Mesothelial cell of epicardium (in vitro differentiated cells): ENCODE data around the gene SAMD13. TPM values are rescaled to one million over a fixed set of nuclear protein-coding genes. Genes with fewer than 3 reads are reported as not detected.

ENCODE experiments used
- DNase-seq, 2 experiments: peaks; one replicate each; pipeline ENCODE4 v3.0.0; 2021; ENCODE audit warnings: low spot score in 2 of 2; ENCODE audit not compliant: unreplicated experiment in 2 of 2
- H3K27ac Mint-ChIP-seq: 2 replicates; pipeline ENCODE4 v1.8.0; 2021; ENCODE audit warnings: mixed read lengths
- H3K27me3 Mint-ChIP-seq: 2 replicates; pipeline ENCODE4 v1.8.0; 2021; ENCODE audit warnings: low read depth, mixed read lengths
- H3K36me3 Mint-ChIP-seq: 2 replicates; pipeline ENCODE4 v1.8.0; 2021; ENCODE audit warnings: mixed read lengths
- H3K4me1 Mint-ChIP-seq: 2 replicates; pipeline ENCODE4 v1.8.0; 2021; ENCODE audit warnings: mixed read lengths
- H3K4me3 Mint-ChIP-seq: 2 replicates; pipeline ENCODE4 v1.8.0; 2021; ENCODE audit warnings: mild to moderate bottlenecking, moderate library complexity, mixed read lengths
- H3K9me3 Mint-ChIP-seq: 2 replicates; pipeline ENCODE4 v1.8.0; 2021; ENCODE audit warnings: mixed read lengths
- CTCF ChIP-seq: fragments of 200-600 bp; sonication (generic); IDR thresholded peaks from one replicate; pipeline ENCODE4 v1.5.0; 2021; ENCODE audit warnings: antibody characterized with exemption; ENCODE audit not compliant: unreplicated experiment
- total RNA-seq: library from RNA; stranded (reverse); gene quantifications from 3 replicates; pipeline ENCODE4 v1.2.1, GENCODE V29; 2021

SAMD13 gene
- total RNA-seq, 1 donor from 2014 or later = 3.6 TPM

- Mint-ChIP-seq H3K27me3 (no peaks in the 10 kb centered on the region), H3K4me1 (no peaks in the 10 kb centered on the region), H3K36me3 (no peaks in the 10 kb centered on the region), H3K27ac (no peak overlapping the region), H3K9me3 (no peaks in the 10 kb centered on the region), H3K4me3 (no peak overlapping the region)
- TF ChIP-seq CTCF = no peak
- DNase-seq = no peak
Measured at GRCh38 chr1:84257617-84258016, 43.9 kb upstream of the SAMD13 start.

- no peak for DNase-seq
- Mint-ChIP-seq H3K27ac (no peak overlapping the region), H3K27me3 (no peaks in the 10 kb centered on the region), H3K4me3 (no peak overlapping the region), H3K9me3 (no peaks in the 10 kb centered on the region), H3K4me1 (no peaks in the 10 kb centered on the region), H3K36me3 (no peaks in the 10 kb centered on the region)
- TF ChIP-seq CTCF = no peak
Measured at GRCh38 chr1:84259376-84259775, 42.1 kb upstream of the SAMD13 start.

- Mint-ChIP-seq H3K4me3 (no peak overlapping the region), H3K36me3 (no peaks in the 10 kb centered on the region), H3K27ac (no peak overlapping the region)
Measured at GRCh38 chr1:84259989-84260388, 41.5 kb upstream of the SAMD13 start.

GRCh38 chr1:84260852-84261518, 40.5 kb upstream of the SAMD13 start:
- Mint-ChIP-seq H3K4me1 (peaks cover 9% of the 10 kb centered on the region), H3K36me3 (no peaks in the 10 kb centered on the region), H3K27ac (no peak overlapping the region), H3K27me3 (no peaks in the 10 kb centered on the region), H3K4me3 (no peak overlapping the region), H3K9me3 (no peaks in the 10 kb centered on the region)
- no peak for DNase-seq
- TF ChIP-seq CTCF = no peak

More at GRCh38 chr1:84259989-84260388, 41.5 kb upstream of the SAMD13 start:
- Mint-ChIP-seq H3K27me3 (no peaks in the 10 kb centered on the region), H3K4me1 (peaks cover 2% of the 10 kb centered on the region), H3K9me3 (no peaks in the 10 kb centered on the region)
- no peak for TF ChIP-seq CTCF
- no peak for DNase-seq

GRCh38 chr1:84264961-84265360, 36.5 kb upstream of the SAMD13 start:
- peak overlapping the region; percentile 27 for H3K27ac Mint-ChIP-seq
- no peak for TF ChIP-seq CTCF
- H3K4me1 Mint-ChIP-seq = peaks cover 29% of the 10 kb centered on the region
- H3K4me3 Mint-ChIP-seq = no peak overlapping the region
- H3K9me3 Mint-ChIP-seq = no peaks in the 10 kb centered on the region
- H3K36me3 Mint-ChIP-seq = no peaks in the 10 kb centered on the region
- no peaks in the 10 kb centered on the region for H3K27me3 Mint-ChIP-seq
- no peak for DNase-seq
